MM.1S (cell line): ENCODE measurements around the gene MAGI1.

ENCODE experiments used
- DNase-seq: peaks from one replicate; pipeline ENCODE4 v3.0.0-alpha.2; 2015
- H2AFZ ChIP-seq: fragments of 300-600 bp; sonication (generic); 2 replicates; pipeline ENCODE4 v1.6.0; 2016; ENCODE audit warnings: antibody characterized with exemption, low read length
- H3F3A ChIP-seq: fragments of 300-600 bp; sonication (generic); 2 replicates; pipeline ENCODE4 v1.6.1; 2016; ENCODE audit warnings: mild to moderate bottlenecking, antibody characterized with exemption, low read length, moderate library complexity, mixed read lengths; ENCODE audit not compliant: insufficient read depth
- H3K27ac ChIP-seq: fragments of 300-600 bp; sonication (generic); 2 replicates; pipeline ENCODE4 v1.5.1; 2016; ENCODE audit warnings: mild to moderate bottlenecking, low read length
- H3K27me3 ChIP-seq: fragments of 300-600 bp; sonication (generic); replicated peaks from 2 replicates; pipeline ENCODE4 v1.6.0; 2016; ENCODE audit warnings: low read length; ENCODE audit not compliant: insufficient read depth
- H3K36me3 ChIP-seq: fragments of 300-600 bp; sonication (generic); replicated peaks from 2 replicates; pipeline ENCODE4 v1.6.1; 2016; ENCODE audit warnings: mild to moderate bottlenecking, low read length, mixed read lengths; ENCODE audit not compliant: insufficient read depth
- H3K4me1 ChIP-seq: fragments of 300-600 bp; sonication (generic); 2 replicates; pipeline ENCODE4 v1.6.1; 2016; ENCODE audit warnings: low read length, mixed read lengths
- H3K4me2 ChIP-seq: fragments of 300-600 bp; sonication (generic); 2 replicates; pipeline ENCODE4 v1.6.0; 2016; ENCODE audit warnings: low read depth, low read length
- H3K4me3 ChIP-seq: fragments of 300-600 bp; sonication (generic); 2 replicates; pipeline ENCODE4 v1.5.1; 2016; ENCODE audit warnings: low read length, mixed read lengths
- H3K79me2 ChIP-seq: fragments of 300-600 bp; sonication (generic); 2 replicates; pipeline ENCODE4 v1.6.1; 2016; ENCODE audit warnings: mixed run types, low read length, mixed read lengths
- H3K9ac ChIP-seq: fragments of 300-600 bp; sonication (generic); 2 replicates; pipeline ENCODE4 v1.6.1; 2016; ENCODE audit warnings: low read length, mixed read lengths
- H3K9me2 ChIP-seq: fragments of 300-600 bp; sonication (generic); replicated peaks from 2 replicates; pipeline ENCODE4 v1.6.1; 2016; ENCODE audit warnings: mild to moderate bottlenecking, low read length, mixed read lengths; ENCODE audit not compliant: insufficient read depth
- H3K9me3 ChIP-seq: fragments of 300-600 bp; sonication (generic); replicated peaks from 2 replicates; pipeline ENCODE4 v1.6.1; 2016; ENCODE audit warnings: mild to moderate bottlenecking, low read length, mixed read lengths; ENCODE audit not compliant: insufficient read depth
- H4K20me1 ChIP-seq: fragments of 300-600 bp; sonication (generic); 2 replicates; pipeline ENCODE4 v1.6.1; 2016; ENCODE audit warnings: mild to moderate bottlenecking, low read length, moderate library complexity, mixed read lengths; ENCODE audit not compliant: insufficient read depth
- CTCF ChIP-seq: fragments of 300-600 bp; sonication (generic); IDR thresholded peaks from 2 replicates; pipeline ENCODE4 v1.5.1; 2016; ENCODE audit warnings: antibody characterized with exemption, low read length, mixed read lengths
- EZH2 ChIP-seq: fragments of 300-600 bp; sonication (generic); optimal IDR thresholded peaks from 2 replicates; pipeline ENCODE3; 2017; ENCODE audit warnings: low read depth, mild to moderate bottlenecking, antibody characterized with exemption, low read length, mixed read lengths
- EZH2phosphoT487 ChIP-seq: fragments of 300-600 bp; sonication (generic); IDR thresholded peaks from 2 replicates; pipeline ENCODE4 v1.6.1; 2018; ENCODE audit warnings: antibody characterized with exemption, low read length

The MAGI1 gene

GRCh38 chr3:65584002-65584401 is 454.7 kb downstream of the MAGI1 start:
- Histone ChIP-seq H3F3A (no peaks in the 10 kb centered on the region), H2AFZ (no peak overlapping the region), H4K20me1 (no peaks in the 10 kb centered on the region), H3K4me3 (no peak overlapping the region), H3K79me2 (no peaks in the 10 kb centered on the region), H3K27me3 (no peaks in the 10 kb centered on the region), H3K27ac (no peak overlapping the region), H3K9ac (no peak overlapping the region), H3K4me1 (no peaks in the 10 kb centered on the region), H3K4me2 (no peak overlapping the region), H3K36me3 (no peaks in the 10 kb centered on the region), H3K9me3 (no peaks in the 10 kb centered on the region), H3K9me2 (no peaks in the 10 kb centered on the region)
- no peak for TF ChIP-seq EZH2phosphoT487
- no peak for TF ChIP-seq EZH2
- TF ChIP-seq CTCF: no peak
- DNase-seq: no peak

GRCh38 chr3:65583188-65583587 is 455.5 kb downstream of the MAGI1 start:
- H3K9ac ChIP-seq: no peak overlapping the region
- H3K27ac ChIP-seq: no peak overlapping the region

DNA sequence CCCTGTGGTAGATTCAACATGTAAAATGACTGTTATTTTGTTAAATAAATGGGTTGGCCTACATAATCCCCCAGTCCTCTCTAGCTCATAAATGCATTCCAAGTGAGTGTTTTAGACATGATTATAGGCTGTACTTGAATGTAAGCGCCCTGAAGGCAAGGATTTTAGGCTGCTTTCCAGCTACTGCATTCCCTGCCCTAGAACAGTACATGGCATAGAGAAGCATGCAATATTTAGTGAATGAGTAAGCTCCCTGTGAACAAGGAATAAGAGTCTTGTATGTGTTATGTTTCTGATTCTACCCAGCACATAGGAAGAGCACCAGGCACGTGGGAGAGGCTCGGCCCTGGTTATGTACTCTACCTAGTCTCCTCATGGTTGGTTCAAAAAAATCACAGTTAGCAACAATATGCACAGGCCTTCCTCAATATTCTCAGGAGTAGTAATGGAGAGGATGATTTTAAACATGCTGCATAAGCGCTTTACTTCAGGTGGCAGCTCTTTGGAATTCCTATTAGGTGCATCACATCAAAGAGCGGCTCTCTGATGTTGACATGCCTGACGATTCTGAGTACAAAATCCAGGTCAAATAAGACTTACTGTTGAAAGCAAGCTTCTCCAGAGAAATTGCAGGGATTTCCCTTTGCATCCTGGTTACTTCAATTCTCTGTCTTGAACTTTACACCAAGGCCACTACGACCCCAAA is 456.6 kb downstream of the MAGI1 start:
- no peaks in the 10 kb centered on the region for H3K9me3 ChIP-seq
- no peaks in the 10 kb centered on the region for H3F3A ChIP-seq
- TF ChIP-seq EZH2 (no peak), CTCF (no peak), EZH2phosphoT487 (no peak)
- DNase-seq: no peak
- no peak overlapping the region for H2AFZ ChIP-seq
- H3K27me3 ChIP-seq: no peaks in the 10 kb centered on the region
- no peaks in the 10 kb centered on the region for H3K9me2 ChIP-seq
- no peaks in the 10 kb centered on the region for H3K79me2 ChIP-seq
- H3K27ac ChIP-seq: no peak overlapping the region
- H3K36me3 ChIP-seq: no peaks in the 10 kb centered on the region
- H3K4me1 ChIP-seq: no peaks in the 10 kb centered on the region
- H3K4me2 ChIP-seq: no peak overlapping the region
- no peaks in the 10 kb centered on the region for H4K20me1 ChIP-seq
- H3K9ac ChIP-seq: no peak overlapping the region
- H3K4me3 ChIP-seq: no peak overlapping the region

More at GRCh38 chr3:65583188-65583587, 455.5 kb downstream of the MAGI1 start:
- no peaks in the 10 kb centered on the region for H3K9me2 ChIP-seq
- no peaks in the 10 kb centered on the region for H3K27me3 ChIP-seq
- no peak overlapping the region for H3K4me3 ChIP-seq
- no peak for DNase-seq
- TF ChIP-seq CTCF (no peak), EZH2phosphoT487 (no peak), EZH2 (no peak)
- no peaks in the 10 kb centered on the region for H3K4me1 ChIP-seq
- no peaks in the 10 kb centered on the region for H3K79me2 ChIP-seq
- no peak overlapping the region for H3K4me2 ChIP-seq
- H3K9me3 ChIP-seq: no peaks in the 10 kb centered on the region
- no peaks in the 10 kb centered on the region for H3K36me3 ChIP-seq
- no peaks in the 10 kb centered on the region for H4K20me1 ChIP-seq
- no peaks in the 10 kb centered on the region for H3F3A ChIP-seq
- no peak overlapping the region for H2AFZ ChIP-seq
